WTC11 (cell line): ENCODE measurements around the gene HLA-A. TPM values are rescaled to one million over a fixed set of nuclear protein-coding genes. Genes with fewer than 3 reads are reported as not detected.

Experiments
- ATAC-seq: fragments of 200-7000 bp; cut with Tn5 transposase; 2 replicates; pipeline ENCODE4 v1.10.0; 2021; ENCODE audit warnings: mild to moderate bottlenecking, moderate library complexity
- CTCF ChIA-PET: fragments of 300-600 bp; sonication (Branson Sonifier 250); formaldehyde crosslinking; loops from one replicate; lab custom pipeline; 2021; ENCODE audit warnings: antibody characterized with exemption; lab: Charles Lee
- POLR2A ChIA-PET: fragments of 350-600 bp; sonication (Branson Sonifier 250); formaldehyde crosslinking; loops from one replicate; lab custom pipeline; 2021; ENCODE audit warnings: antibody characterized with exemption; lab: Charles Lee
- DNase-seq: peaks from one replicate; pipeline ENCODE4 v3.0.0; 2021; ENCODE audit warnings: low spot score
- H3K27ac Mint-ChIP-seq: 2 replicates; pipeline ENCODE4 v1.8.0; 2021; ENCODE audit warnings: mixed read lengths
- H3K27me3 Mint-ChIP-seq: 2 replicates; pipeline ENCODE4 v1.8.0; 2021; ENCODE audit warnings: low read depth, mild to moderate bottlenecking, moderate library complexity, mixed read lengths
- H3K36me3 Mint-ChIP-seq: 2 replicates; pipeline ENCODE4 v1.8.0; 2021; ENCODE audit warnings: mixed read lengths
- H3K4me1 Mint-ChIP-seq: 2 replicates; pipeline ENCODE4 v1.8.0; 2022; ENCODE audit warnings: mixed read lengths
- H3K4me3 Mint-ChIP-seq: 2 replicates; pipeline ENCODE4 v1.8.0; 2021; ENCODE audit warnings: mild to moderate bottlenecking, moderate library complexity, mixed read lengths
- H3K9me3 Mint-ChIP-seq: 2 replicates; pipeline ENCODE4 v1.8.0; 2021; ENCODE audit warnings: mixed read lengths
- AR ChIP-seq: fragments of 250-450 bp; sonication (Bioruptor Pico); IDR thresholded peaks from 2 replicates; pipeline ENCODE4 v1.9.0; 2021; ENCODE audit warnings: mild to moderate bottlenecking
- ATF1 ChIP-seq: sonication (generic); formaldehyde crosslinking; IDR thresholded peaks from 2 replicates; pipeline ENCODE4 v1.8.1; 2023; ENCODE audit warnings: mild to moderate bottlenecking, moderate library complexity, missing genetic modification reagents
- ATF3 ChIP-seq: sonication (generic); formaldehyde crosslinking; conservative IDR thresholded peaks from 2 replicates; pipeline ENCODE4 v1.8.1; 2022; ENCODE audit warnings: mild to moderate bottlenecking, missing genetic modification reagents
- CBFB ChIP-seq: sonication (generic); formaldehyde crosslinking; IDR thresholded peaks from 2 replicates; pipeline ENCODE4 v1.8.1; 2022; ENCODE audit warnings: mild to moderate bottlenecking, low read depth, missing genetic modification reagents
- CREM ChIP-seq: sonication (generic); formaldehyde crosslinking; IDR thresholded peaks from 2 replicates; pipeline ENCODE4 v1.8.1; 2022; ENCODE audit warnings: mild to moderate bottlenecking, missing genetic modification reagents, moderate library complexity
- ETV6 ChIP-seq: sonication (generic); formaldehyde crosslinking; IDR thresholded peaks from 2 replicates; pipeline ENCODE4 v1.8.1; 2022; ENCODE audit warnings: mild to moderate bottlenecking, missing genetic modification reagents
- GTF2I ChIP-seq: fragments of 250-450 bp; sonication (Bioruptor Pico); conservative IDR thresholded peaks from 2 replicates; pipeline ENCODE4 v1.4.0; 2021; ENCODE audit warnings: mild to moderate bottlenecking
- IRF2 ChIP-seq: sonication (generic); formaldehyde crosslinking; IDR thresholded peaks from 2 replicates; pipeline ENCODE4 v1.8.0; 2022; ENCODE audit warnings: low read depth, missing genetic modification reagents, borderline replicate concordance
- JAZF1 ChIP-seq: fragments of 250-450 bp; sonication (Bioruptor Pico); IDR thresholded peaks from 2 replicates; pipeline ENCODE4 v1.9.0; 2021; ENCODE audit warnings: moderate library complexity, mild to moderate bottlenecking, inconsistent platforms
- NFE2L1 ChIP-seq: sonication (generic); formaldehyde crosslinking; IDR thresholded peaks from 2 replicates; pipeline ENCODE4 v1.8.1; 2023; ENCODE audit warnings: missing genetic modification reagents
- OVOL2 ChIP-seq: fragments of 250-450 bp; sonication (Bioruptor Pico); IDR thresholded peaks from 2 replicates; pipeline ENCODE4 v1.9.0; 2021; ENCODE audit warnings: mild to moderate bottlenecking, borderline replicate concordance
- PRRX2 ChIP-seq: fragments of 250-450 bp; sonication (Bioruptor Pico); IDR thresholded peaks from 2 replicates; pipeline ENCODE4 v1.8.0; 2021; ENCODE audit warnings: mild to moderate bottlenecking
- SMAD4 ChIP-seq: sonication (generic); formaldehyde crosslinking; IDR thresholded peaks from 2 replicates; pipeline ENCODE4 v1.8.0; 2022; ENCODE audit warnings: mild to moderate bottlenecking, missing genetic modification reagents
- TEAD1 ChIP-seq: sonication (generic); formaldehyde crosslinking; IDR thresholded peaks from 2 replicates; pipeline ENCODE4 v1.8.0; 2022; ENCODE audit warnings: mild to moderate bottlenecking, missing genetic modification reagents
- TEAD4 ChIP-seq: sonication (generic); formaldehyde crosslinking; IDR thresholded peaks from 2 replicates; pipeline ENCODE4 v1.8.0; 2022; ENCODE audit warnings: mild to moderate bottlenecking, missing genetic modification reagents
- USF1 ChIP-seq: sonication (generic); formaldehyde crosslinking; IDR thresholded peaks from 2 replicates; pipeline ENCODE4 v1.8.0; 2022; ENCODE audit warnings: mild to moderate bottlenecking, missing genetic modification reagents
- ZBTB43 ChIP-seq: sonication (generic); formaldehyde crosslinking; IDR thresholded peaks from 2 replicates; pipeline ENCODE4 v1.8.1; 2023; ENCODE audit warnings: mild to moderate bottlenecking, missing genetic modification reagents
- ZMAT4 ChIP-seq: fragments of 250-450 bp; sonication (Bioruptor Pico); IDR thresholded peaks from 2 replicates; pipeline ENCODE4 v1.9.0; 2021; ENCODE audit warnings: mild to moderate bottlenecking
- ZNF263 ChIP-seq: sonication (generic); formaldehyde crosslinking; IDR thresholded peaks from 2 replicates; pipeline ENCODE4 v1.8.1; 2022; ENCODE audit warnings: low read depth, mild to moderate bottlenecking, moderate library complexity, missing genetic modification reagents
- ZNF281 ChIP-seq: sonication (generic); formaldehyde crosslinking; IDR thresholded peaks from 2 replicates; pipeline ENCODE4 v1.8.0; 2023; ENCODE audit warnings: mild to moderate bottlenecking, missing genetic modification reagents
- ZNF317 ChIP-seq: sonication (generic); formaldehyde crosslinking; IDR thresholded peaks from 2 replicates; pipeline ENCODE4 v1.8.1; 2023; ENCODE audit warnings: low read depth, mild to moderate bottlenecking, moderate library complexity, missing genetic modification reagents, borderline replicate concordance
- ZNF416 ChIP-seq: fragments of 250-450 bp; sonication (Bioruptor Pico); IDR thresholded peaks from 2 replicates; pipeline ENCODE4 v1.9.0; 2021; ENCODE audit warnings: mild to moderate bottlenecking, inconsistent platforms
- ZNF512 ChIP-seq: sonication (generic); formaldehyde crosslinking; IDR thresholded peaks from 2 replicates; pipeline ENCODE4 v1.8.1; 2022; ENCODE audit warnings: missing genetic modification reagents, borderline replicate concordance
- total RNA-seq: library from RNA; stranded (reverse); gene quantifications from 3 replicates; pipeline ENCODE4 v1.2.3, GENCODE V29; 2021

HLA-A gene
- total RNA-seq, 1 experiment from 2014 or later, result 93.2 TPM

GRCh38 chr6:29984232-29984631 lies 41.9 kb downstream of the HLA-A start:
- Mint-ChIP-seq H3K27ac (no peak overlapping the region), H3K4me1 (no peaks in the 10 kb centered on the region), H3K4me3 (no peak overlapping the region), H3K9me3 (no peaks in the 10 kb centered on the region), H3K36me3 (no peaks in the 10 kb centered on the region), H3K27me3 (peaks cover 13% of the 10 kb centered on the region)
- ChIA-PET CTCF (no interaction called here), POLR2A (no interaction called here)
- TF ChIP-seq IRF2 (CRISPR knock-in tag) (no peak), NFE2L1 (CRISPR knock-in tag) (no peak), ZNF416 (CRISPR knock-in tag) (no peak), GTF2I (CRISPR knock-in tag) (no peak), ZNF512 (CRISPR knock-in tag) (no peak), CBFB (CRISPR knock-in tag) (no peak), OVOL2 (CRISPR knock-in tag) (no peak), ATF1 (CRISPR knock-in tag) (no peak)
- no peak for ATAC-seq
- no peak for DNase-seq

GRCh38 chr6:29984992-29985391 lies 42.7 kb downstream of the HLA-A start:
- no peak overlapping the region for H3K4me3 Mint-ChIP-seq
- TF ChIP-seq ETV6 (CRISPR knock-in tag) (no peak), ZMAT4 (CRISPR knock-in tag) (no peak), ZBTB43 (CRISPR knock-in tag) (no peak)
- TF ChIP-seq, all 79 proteins: peak for 0
- DNase-seq (no peak), ATAC-seq (no peak)
- Mint-ChIP-seq H3K4me1 (no peaks in the 10 kb centered on the region), H3K36me3 (no peaks in the 10 kb centered on the region), H3K9me3 (no peaks in the 10 kb centered on the region), H3K27ac (no peak overlapping the region), H3K27me3 (peaks cover 13% of the 10 kb centered on the region)
- CTCF ChIA-PET, result no interaction called here
- POLR2A ChIA-PET, result no interaction called here

GRCh38 chr6:29986179-29986781 lies 43.9 kb downstream of the HLA-A start:
- Mint-ChIP-seq H3K4me3 (no peak overlapping the region), H3K27ac (no peak overlapping the region), H3K36me3 (no peaks in the 10 kb centered on the region), H3K27me3 (peaks cover 5% of the 10 kb centered on the region), H3K4me1 (no peaks in the 10 kb centered on the region), H3K9me3 (no peaks in the 10 kb centered on the region)
- ChIA-PET CTCF (interaction anchor here (1.4 kb wide), 1 partner anchor 237 kb away, joined by 3 read pairs; no protein-coding TSS in a partner anchor), POLR2A (no interaction called here)
- ATAC-seq (no peak), DNase-seq (no peak)
- TF ChIP-seq ZNF416 (CRISPR knock-in tag), result no peak
- TF ChIP-seq TEAD1 (CRISPR knock-in tag), result no peak
- no peak for TF ChIP-seq ZNF317 (CRISPR knock-in tag)
- no peak for TF ChIP-seq CBFB (CRISPR knock-in tag)
- no peak for TF ChIP-seq SMAD4 (CRISPR knock-in tag)
- no peak for TF ChIP-seq ZNF281
- TF ChIP-seq JAZF1 (CRISPR knock-in tag), result no peak
- TF ChIP-seq ZNF263 (CRISPR knock-in tag), result no peak
- no peak for TF ChIP-seq ATF3
- TF ChIP-seq AR (CRISPR knock-in tag), result no peak
- TF ChIP-seq CREM (CRISPR knock-in tag), result no peak
- no peak for TF ChIP-seq PRRX2 (CRISPR knock-in tag)
- no peak for TF ChIP-seq USF1 (CRISPR knock-in tag)
- TF ChIP-seq TEAD4 (CRISPR knock-in tag), result no peak
